Nephron progenitor cell (in vitro differentiated cells): ENCODE results near the gene AJAP1.
A peak's percentile ranks its signal among the peaks of the same experiment; 100 is the strongest.

Source experiments
- DNase-seq: peaks from one replicate; pipeline ENCODE4 v3.0.0; 2021
- H3K27ac Mint-ChIP-seq: 2 replicates; pipeline ENCODE4 v1.8.0; 2021; ENCODE audit warnings: mild to moderate bottlenecking, moderate library complexity, mixed read lengths
- H3K27me3 Mint-ChIP-seq: 2 replicates; pipeline ENCODE4 v1.8.0; 2021; ENCODE audit warnings: mild to moderate bottlenecking, low read depth, mixed read lengths; ENCODE audit not compliant: poor library complexity
- H3K36me3 Mint-ChIP-seq: 2 replicates; pipeline ENCODE4 v1.8.0; 2021; ENCODE audit warnings: low read depth, mixed read lengths
- H3K4me1 Mint-ChIP-seq: 2 replicates; pipeline ENCODE4 v1.8.0; 2021; ENCODE audit warnings: mixed read lengths
- H3K4me3 Mint-ChIP-seq: 2 replicates; pipeline ENCODE4 v1.8.0; 2021; ENCODE audit warnings: mild to moderate bottlenecking, moderate library complexity, mixed read lengths
- H3K9me3 Mint-ChIP-seq: 2 replicates; pipeline ENCODE4 v1.8.0; 2021; ENCODE audit warnings: mild to moderate bottlenecking, moderate library complexity, mixed read lengths
- CTCF ChIP-seq: fragments of 200-600 bp; sonication (generic); IDR thresholded peaks from 2 replicates; pipeline ENCODE4 v1.5.0; 2021; ENCODE audit warnings: antibody characterized with exemption

Gene AJAP1

DNA sequence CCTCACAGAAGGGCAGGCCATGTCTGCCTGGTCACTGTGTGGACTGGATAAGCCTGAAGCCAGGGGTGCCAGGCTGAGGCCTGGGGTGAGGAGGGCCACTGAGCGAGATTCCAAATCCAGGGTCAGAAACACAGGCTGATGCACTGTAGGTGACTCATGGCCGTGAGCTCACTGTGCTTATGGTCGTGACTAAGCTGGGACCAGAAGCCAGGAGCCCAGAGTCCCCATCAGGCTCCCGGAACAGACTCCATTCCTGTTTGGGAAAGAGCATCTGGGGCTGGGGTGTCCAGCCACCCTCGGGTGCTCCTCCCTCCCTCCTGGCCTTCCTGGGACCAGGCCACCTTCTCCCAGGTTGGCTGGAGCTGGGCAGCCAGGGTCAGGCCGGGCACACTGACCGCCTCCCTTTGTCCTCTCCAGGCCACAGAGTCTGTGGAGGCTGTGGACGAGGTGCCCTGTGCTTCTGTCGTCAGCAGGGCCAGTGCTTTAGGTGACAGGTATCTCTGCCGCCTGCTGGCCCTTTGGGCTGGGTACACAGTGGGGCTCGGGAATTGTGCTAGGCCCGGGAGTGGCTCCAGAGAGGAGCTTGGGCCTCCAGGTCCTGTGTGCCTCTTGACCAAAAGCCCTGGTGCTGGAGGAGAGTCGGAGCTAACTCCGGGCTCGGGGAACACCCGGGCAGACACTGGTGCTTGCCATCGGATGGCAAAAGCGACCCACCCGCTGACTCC lies 36.7 kb downstream of the AJAP1 start:
- no peak for DNase-seq
- no peak overlapping the region for H3K4me3 Mint-ChIP-seq
- H3K27ac Mint-ChIP-seq, result peak overlapping the region; percentile 96
- no peak for TF ChIP-seq CTCF
- H3K4me1 Mint-ChIP-seq, result peaks cover 30% of the 10 kb centered on the region
- no peaks in the 10 kb centered on the region for H3K9me3 Mint-ChIP-seq
- peaks cover 19% of the 10 kb centered on the region for H3K27me3 Mint-ChIP-seq
- no peaks in the 10 kb centered on the region for H3K36me3 Mint-ChIP-seq

DNA sequence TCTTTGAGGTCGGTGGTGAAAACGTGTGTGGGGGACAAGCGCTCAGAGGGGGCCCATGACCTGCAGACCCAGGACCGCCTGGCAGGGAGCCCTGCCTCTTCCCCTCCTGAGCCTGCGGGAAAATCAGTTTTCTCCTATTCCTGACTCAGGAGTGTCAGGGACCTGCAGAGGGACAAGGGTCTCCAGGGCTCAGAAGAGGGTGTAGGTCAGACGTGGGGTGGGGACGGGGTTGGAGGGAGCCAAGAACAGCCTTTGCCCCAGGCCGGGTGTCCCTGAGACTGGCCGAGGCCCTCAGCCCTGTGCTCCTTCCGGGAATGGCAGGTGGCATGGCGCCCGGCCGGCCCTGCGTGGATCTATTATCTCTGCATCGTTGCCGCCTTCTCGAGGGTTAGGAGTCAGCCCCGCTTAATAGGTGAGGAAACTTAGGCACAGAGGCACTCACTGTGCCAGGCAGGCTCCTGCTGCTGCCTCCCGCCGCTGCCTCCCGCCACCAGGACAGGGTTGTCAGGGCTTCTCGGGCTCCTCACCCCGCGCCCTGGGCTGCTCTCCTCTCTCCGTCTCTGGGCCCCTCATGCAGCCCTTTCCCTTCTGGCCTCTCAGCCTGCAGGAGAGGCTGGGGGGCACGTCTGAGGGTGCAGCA lies 37.5 kb downstream of the AJAP1 start:
- Mint-ChIP-seq H3K27me3 (peaks cover 12% of the 10 kb centered on the region), H3K36me3 (no peaks in the 10 kb centered on the region), H3K4me3 (no peak overlapping the region), H3K27ac (no peak overlapping the region), H3K4me1 (peaks cover 22% of the 10 kb centered on the region), H3K9me3 (no peaks in the 10 kb centered on the region)
- TF ChIP-seq CTCF, result no peak
- DNase-seq, result no peak

DNA sequence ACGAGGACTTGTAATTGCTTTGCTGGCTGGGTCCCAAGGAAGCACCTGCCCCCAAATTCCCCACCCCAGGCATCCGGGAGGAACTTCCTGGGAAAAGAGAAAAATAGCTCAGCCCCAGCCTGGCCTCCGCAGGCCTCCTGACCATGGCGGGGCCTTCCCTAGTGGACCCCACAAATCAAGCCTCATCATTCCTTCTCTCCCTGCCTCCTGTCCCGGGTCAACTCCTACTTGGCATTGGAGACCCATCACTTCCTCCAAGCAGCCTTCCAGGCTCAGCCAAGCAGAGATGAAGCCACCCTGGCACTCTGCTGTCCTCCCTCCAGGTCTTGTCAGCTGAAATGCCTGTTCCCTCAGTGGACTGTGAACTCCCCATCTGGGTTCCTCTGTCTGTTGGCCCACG lies 38.0 kb downstream of the AJAP1 start:
- H3K27me3 Mint-ChIP-seq, result peaks cover 11% of the 10 kb centered on the region
- no peaks in the 10 kb centered on the region for H3K36me3 Mint-ChIP-seq
- no peaks in the 10 kb centered on the region for H3K9me3 Mint-ChIP-seq
- H3K27ac Mint-ChIP-seq, result no peak overlapping the region
- no peak for TF ChIP-seq CTCF
- DNase-seq, result no peak
- H3K4me1 Mint-ChIP-seq, result peaks cover 17% of the 10 kb centered on the region
- no peak overlapping the region for H3K4me3 Mint-ChIP-seq

DNA sequence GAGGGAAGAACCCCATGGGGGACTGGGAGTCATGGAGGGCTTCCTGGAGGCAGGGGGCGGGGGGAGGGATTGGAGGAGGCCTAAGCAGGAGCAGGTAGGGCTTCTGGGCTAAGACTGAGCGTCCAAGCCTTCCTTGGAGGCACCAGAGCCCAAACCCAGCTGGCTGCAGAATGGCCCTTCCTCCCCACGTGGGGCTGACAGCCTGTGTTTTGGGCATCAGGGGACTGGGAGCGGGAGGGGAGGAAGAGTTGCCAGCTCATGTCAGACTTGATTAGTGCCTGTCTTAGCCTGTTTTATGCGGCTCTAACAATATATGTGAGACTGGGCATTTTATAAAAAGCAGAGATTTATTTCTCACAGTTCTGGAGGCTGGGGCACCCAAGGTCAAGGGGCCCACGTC lies 38.9 kb downstream of the AJAP1 start:
- Mint-ChIP-seq H3K36me3 (no peaks in the 10 kb centered on the region), H3K9me3 (no peaks in the 10 kb centered on the region), H3K4me1 (peaks cover 13% of the 10 kb centered on the region), H3K27me3 (peaks cover 12% of the 10 kb centered on the region), H3K4me3 (no peak overlapping the region), H3K27ac (no peak overlapping the region)
- no peak for DNase-seq
- no peak for TF ChIP-seq CTCF

DNA sequence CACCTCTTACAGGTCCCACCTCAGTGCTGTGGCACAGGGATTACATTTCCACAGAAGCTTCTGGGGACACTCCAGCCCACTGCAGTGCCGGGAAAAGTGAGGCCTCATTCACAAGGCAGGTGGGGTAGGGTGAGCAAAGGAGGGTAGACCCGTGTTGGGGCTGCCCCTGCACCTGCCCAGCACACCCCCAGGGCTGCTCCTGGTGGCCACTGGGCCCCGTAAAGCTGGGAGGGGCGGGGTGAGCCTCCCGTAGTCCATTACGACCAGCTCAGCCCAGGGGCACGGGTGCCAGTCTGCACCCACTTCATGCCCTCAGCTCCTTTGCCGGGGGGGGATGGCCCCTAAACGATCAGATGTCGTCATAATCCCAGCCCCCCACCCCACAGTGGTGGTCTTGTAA lies 39.5 kb downstream of the AJAP1 start:
- no peak for DNase-seq
- peaks cover 15% of the 10 kb centered on the region for H3K27me3 Mint-ChIP-seq
- no peak overlapping the region for H3K4me3 Mint-ChIP-seq
- no peaks in the 10 kb centered on the region for H3K9me3 Mint-ChIP-seq
- no peaks in the 10 kb centered on the region for H3K36me3 Mint-ChIP-seq
- no peak overlapping the region for H3K27ac Mint-ChIP-seq
- peaks cover 11% of the 10 kb centered on the region for H3K4me1 Mint-ChIP-seq
- TF ChIP-seq CTCF, result no peak

GRCh38 chr1:4694492-4694891 lies 40.1 kb downstream of the AJAP1 start:
- Mint-ChIP-seq H3K4me1 (peaks cover 9% of the 10 kb centered on the region), H3K9me3 (no peaks in the 10 kb centered on the region), H3K4me3 (no peak overlapping the region), H3K27ac (no peak overlapping the region), H3K27me3 (peaks cover 16% of the 10 kb centered on the region), H3K36me3 (no peaks in the 10 kb centered on the region)
- TF ChIP-seq CTCF, result no peak
- no peak for DNase-seq
